Endometrium (tissue), 2 donors: ENCODE results near the gene CTIF.

Source experiments
- FAIRE-seq: peaks from 2 replicates; lab custom pipeline; 2012; peaks lifted over from hg19 to GRCh38; lab: Jason Lieb, UNC
- donor health status: control.
- donor health status: control.

Gene CTIF

DNA sequence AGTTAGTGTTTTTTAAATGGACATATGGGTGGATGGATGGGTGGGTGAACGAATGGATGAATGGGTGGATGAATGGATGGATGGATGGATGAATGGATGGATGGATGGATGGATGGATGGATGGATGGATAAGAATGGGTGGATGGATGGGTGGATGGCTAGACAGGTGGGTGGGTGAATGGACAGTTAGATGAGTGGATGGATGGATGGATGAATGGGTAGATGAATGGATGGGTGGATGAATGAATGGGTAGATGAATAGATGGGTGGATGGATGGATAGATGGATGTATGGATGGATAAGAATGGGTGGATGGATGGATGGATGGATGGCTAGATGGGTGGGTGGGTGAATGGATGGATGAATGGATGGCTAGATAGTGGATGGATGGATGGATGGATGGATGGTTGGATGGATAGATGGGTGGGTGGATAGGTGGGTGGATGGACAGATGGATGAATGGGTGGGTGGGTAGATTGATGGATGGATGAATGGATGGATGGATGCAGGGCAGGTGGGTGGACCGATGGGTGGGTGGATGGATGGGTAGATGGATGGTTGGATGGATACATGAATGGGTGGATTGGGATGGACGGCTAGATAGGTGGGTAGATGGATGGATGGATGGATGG is 64.0 kb downstream of the CTIF start:
- no peak for FAIRE-seq

DNA sequence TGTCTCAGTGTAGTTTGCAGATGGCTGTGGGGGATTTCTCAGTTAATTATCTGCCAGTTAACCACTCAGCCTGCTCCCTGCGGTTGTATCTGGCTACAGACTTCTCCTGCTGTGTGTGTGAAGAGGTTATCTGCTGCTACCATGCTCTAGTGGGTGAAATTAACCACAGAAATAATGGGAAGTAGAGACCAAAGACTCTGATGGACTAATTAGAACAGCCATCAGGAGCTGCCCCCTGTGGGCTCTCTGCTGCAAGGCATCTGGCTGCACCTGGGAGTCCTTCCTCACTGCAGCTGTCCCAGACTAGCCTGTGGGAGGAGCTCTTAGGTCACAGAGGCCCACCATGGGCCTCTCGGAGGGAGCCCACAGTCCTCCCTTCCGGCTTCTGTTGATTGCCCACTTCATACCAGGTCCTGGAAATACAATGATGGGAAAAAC is 66.6 kb downstream of the CTIF start:
- no peak for FAIRE-seq

DNA sequence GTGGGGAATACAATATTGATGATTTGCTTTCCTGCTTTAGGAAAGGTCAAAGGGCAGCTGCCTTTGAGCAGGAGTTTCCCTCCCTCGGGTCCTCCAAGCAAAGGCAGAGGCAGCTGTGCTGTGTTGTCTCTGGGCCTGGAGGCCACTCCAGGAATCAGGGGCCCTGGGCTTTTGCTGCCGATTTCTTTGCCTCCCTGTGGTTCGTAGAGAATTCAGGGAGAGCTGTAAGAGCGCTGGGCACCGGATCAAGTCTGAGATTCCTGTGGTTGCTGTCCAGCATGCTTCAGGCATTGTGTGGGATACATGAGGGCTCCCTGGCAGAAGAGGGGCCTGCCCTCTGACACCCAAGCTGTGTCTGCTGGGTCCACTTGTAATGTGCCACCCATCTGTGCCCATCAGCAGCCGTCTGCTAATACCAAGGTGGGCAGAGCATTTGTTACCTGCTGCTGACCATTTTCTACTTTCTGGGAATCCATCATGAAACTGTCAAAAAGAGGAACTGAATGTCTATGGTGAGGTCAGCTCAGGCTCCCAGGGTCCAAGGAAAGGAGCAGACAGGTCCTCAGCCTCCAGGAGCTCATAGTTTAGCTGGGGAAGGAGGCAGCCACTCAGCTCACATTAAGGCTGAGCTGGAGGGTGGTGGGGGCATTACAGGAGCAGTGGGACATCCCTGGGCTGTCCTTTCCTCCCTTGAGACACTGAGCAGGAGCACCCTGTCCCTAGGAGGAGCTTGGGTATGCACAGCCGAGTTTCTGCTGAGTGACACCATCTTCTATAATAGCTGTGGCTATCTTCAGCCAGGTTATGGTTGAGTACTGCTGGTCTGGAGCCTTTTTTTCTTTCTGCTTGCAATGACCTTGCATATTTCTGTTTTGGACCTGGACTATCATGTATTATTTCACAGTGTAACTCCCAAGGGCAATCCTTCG is 68.5 kb downstream of the CTIF start:
- no peak for FAIRE-seq

DNA sequence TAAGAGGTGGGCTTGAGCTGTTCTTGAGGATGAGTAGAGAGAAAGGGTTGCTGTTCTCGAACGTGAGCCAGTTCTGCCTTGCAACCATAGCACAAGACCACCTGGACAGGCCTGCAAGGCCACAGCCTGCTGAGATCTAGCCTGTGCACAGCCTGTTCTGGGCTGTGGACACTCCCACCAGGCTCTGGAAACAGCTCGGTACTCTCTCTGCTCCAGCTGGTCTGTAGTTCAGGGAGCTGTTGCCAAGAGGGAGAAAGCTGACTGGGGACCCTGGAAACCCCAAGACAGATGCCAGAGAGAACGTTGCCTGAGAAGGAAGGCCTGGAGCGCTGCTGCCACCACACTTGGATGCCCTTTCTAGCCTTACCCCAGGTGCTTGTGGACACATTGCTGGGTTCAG is 69.8 kb downstream of the CTIF start:
- no peak for FAIRE-seq

DNA sequence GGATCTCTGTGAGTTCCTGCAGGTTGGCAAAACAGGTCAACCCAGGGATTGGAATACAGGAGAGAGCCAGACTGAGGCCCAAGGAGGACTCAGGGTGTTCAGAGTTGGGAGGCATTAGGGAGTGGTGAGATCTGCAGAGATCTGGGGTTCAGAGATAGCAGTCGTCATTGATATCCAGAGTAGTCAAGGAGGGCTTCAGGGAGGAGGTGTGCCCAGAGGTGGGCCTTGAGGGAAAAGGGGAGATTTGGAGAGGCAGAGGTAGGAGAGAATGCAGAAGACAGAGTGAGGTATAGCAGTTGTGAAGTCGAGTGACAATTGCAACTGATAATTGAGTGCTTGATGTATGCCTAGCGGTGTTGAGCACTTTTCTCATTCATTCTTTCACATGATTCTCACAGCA is 70.3 kb downstream of the CTIF start:
- no peak for FAIRE-seq

DNA sequence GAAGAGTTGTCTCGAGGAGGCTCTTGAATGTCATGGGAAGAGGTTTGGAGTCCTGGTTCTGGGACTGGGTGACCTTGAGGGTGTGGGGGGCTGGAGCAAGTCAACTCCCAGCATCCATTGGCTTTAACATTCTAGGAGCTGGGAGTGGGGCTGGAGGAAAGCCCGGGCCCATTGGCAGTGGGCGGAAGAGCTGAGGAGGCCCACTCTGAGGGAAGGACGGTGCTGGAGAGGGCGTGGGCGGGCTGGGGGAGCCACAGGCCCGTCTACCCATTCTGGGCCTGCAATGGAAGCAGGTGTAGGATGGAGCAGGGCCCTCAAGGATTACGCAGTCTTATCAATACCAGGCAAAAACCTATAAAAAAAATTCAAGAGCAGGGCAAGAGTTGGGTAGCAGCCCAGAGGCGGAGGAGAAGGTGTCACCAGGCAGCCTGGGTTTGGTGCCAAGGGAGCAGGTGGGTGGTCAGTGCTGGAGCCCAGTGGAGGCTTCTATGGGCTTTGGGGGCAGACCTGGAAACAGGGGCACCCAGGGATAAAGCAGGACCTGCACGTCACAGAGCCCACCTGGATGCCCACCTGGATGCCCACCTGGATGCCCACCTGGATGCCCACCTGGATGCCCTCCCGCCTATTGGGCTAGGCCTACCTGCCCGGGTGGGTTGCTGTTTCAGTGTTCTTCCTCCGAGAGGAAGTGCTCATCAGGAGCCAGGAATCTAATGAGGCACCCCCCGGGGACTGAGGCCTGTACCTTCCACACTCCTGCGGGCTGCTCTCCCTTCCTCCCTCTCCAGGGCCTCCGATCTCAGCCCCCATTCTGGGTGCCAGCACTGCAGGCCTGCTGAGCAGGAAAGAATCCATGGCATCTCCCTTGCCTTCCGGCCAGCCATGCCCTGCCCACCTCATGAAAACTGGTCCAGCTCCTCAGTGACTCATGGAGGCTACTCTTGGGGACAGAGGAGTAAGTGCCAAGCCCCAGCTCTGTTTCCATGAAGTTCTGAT is 71.3 kb downstream of the CTIF start:
- no peak for FAIRE-seq

DNA sequence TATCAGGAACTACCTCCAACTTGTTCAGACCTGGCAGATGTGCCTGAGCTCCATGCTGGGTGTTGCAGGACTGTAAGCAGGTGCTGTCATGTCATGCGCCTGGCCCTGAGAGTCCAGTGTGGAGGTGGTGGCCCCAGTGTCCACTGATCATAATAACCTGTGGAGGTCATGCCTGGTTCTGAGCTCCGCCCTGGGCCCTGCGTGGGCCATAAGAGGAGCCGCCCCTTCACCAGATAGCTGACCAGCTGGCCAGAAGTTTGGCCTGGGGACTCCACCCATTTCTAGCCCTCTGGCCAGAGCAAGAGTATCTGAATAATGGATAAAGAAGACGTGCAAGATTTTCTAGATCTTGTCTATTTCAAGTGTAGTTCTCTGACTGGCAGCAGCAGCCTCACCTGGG is 72.4 kb downstream of the CTIF start:
- no peak for FAIRE-seq

DNA sequence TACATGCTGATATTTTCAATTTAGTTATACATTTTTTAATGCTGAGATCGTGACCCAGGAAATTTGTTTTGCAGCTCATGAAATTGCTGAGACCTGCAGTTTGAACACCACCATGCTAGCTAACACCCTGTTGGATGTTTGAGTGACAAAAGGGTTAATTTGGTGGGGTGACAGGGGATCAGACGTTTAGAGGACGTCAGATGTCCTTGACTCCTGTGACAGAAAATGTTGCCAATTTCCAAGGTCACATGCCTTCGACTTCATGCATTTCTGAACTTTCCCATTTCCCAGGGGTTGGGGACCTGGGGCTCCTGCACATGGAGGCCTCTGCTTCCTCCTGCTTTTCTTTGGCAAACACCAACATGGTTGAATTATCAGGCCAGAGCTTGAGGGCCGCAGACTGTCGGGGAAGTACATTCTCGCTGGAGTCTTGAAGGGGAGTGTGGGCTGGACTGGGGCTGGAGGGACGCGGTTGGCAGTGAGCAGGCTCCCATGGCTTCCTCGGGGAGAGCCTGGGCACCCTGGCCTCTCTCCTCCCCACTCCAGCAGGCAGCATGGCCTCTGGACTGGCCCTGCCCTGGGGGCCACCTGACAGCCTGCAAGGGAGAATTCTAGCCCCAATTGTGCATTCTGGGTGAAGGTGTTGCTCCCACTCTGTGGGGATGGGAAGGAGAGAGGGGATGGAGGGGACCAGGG is 73.1 kb downstream of the CTIF start:
- FAIRE-seq = no peak

DNA sequence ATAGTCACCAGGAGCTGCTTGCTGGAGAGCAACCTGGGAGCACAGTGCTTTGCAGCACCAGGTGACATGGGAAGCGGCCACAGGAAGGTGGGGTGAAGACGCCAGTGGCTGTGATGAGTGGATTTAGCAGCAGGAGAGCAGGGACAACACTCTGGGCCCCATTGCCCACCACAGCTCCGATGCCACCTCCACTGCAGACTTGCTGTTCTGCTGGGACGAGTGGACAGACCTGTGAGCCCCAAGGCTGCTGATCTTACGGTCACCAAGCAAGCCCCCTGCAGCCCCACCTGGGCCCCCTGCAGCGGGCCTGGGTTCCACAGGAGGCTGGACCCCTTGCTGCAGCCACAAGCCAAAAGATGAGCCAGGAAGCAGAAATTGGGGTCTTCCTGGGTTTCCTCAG is 73.7 kb downstream of the CTIF start:
- FAIRE-seq = no peak

DNA sequence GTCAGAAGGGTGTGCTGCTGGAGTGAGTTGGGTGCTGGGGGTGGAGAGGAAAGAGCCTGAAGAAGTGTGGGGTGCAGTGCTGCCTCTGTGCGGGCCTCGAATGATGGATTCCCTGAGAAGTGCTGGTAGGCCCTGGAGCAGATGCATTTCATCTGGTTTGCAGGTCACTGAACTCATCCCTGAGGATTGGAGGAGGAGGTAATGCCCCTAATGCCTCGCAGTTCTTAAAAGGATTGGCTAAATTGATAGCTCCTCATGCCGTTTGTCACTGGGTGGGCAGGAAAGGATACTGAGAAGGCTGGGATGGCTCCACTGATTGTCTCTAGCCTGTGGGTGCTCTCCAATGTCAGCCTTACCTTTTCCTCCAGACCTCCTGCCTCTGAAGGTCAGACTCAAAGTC is 74.1 kb downstream of the CTIF start:
- no peak for FAIRE-seq

DNA sequence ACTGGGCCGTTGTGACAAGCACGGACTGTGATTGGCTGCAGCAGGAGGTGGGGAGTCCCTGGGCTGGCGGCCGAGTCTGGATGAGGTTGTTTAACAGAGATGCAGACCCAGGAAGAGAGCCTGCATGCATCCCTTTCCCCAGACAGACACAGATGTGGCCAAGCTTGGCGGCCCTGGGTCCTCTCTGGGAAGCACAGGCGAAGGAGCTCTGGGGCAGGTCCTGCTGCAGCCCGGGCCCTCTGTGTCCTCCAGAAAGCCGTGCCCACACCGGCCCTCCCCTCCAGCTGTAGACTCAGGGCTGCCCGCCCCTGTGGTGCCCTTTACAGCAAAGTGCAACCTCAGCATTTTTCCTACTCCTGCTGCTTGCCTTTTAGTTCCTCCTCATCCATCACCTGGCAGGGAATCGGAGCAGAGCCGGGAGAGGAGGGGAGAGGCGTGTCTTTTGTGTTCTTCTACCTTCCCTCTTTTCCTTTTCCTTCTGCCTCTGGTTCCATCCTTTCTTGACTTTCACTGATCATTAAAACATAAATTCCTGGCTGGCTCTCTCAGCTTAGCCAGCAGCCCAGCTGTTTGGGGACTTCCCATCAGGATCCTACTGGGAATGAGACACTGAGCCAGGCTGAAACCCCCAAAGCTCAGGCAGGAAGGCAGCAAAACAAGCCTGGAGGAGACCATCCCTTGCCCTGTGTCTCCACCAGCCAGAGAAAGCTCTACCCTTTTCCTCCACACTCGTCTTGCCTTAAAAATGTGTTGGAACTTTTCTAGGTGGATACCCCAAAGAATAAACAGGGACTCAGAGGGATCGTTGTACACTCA is 75.0 kb downstream of the CTIF start:
- FAIRE-seq = no peak

DNA sequence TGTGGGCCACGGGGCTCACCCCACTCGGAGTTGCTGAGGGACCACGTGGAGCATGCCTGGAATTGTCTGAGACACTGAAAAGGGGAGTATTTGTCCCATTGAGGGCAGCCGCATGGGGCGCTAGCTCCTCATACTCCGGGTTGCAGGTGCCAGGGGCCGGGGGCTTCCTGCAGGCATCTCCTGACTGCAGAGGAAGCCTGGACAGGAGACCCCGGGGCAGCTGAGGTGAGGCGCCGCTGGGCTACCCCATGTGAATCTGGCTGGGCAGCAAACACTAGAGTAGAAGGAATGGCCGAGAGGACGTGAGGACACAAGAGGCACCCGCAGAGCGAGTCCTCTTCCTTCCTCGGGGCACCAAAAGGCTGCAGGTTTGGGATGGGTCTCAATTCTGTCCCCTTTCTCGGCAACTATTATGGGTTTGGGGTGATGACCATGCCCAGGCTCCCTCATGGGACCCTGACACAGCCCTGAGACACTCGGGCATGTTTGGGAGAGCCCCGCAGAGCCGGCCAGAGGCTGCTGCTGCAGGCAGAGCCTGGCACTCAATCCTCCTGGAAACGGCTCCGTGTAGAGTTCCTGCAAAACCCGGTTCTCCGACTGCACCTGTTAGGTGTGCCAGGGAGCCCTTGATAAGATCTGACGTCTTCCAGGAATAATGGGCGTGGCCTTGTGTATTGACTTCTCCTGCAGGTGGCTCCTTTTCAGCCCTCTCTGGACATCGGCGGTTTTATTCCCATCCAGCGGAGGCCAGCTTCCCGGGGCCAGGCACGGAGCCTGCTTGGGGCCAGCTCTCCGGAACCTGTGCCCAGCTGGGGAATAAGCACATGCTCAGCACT is 77.0 kb downstream of the CTIF start:
- no peak for FAIRE-seq

DNA sequence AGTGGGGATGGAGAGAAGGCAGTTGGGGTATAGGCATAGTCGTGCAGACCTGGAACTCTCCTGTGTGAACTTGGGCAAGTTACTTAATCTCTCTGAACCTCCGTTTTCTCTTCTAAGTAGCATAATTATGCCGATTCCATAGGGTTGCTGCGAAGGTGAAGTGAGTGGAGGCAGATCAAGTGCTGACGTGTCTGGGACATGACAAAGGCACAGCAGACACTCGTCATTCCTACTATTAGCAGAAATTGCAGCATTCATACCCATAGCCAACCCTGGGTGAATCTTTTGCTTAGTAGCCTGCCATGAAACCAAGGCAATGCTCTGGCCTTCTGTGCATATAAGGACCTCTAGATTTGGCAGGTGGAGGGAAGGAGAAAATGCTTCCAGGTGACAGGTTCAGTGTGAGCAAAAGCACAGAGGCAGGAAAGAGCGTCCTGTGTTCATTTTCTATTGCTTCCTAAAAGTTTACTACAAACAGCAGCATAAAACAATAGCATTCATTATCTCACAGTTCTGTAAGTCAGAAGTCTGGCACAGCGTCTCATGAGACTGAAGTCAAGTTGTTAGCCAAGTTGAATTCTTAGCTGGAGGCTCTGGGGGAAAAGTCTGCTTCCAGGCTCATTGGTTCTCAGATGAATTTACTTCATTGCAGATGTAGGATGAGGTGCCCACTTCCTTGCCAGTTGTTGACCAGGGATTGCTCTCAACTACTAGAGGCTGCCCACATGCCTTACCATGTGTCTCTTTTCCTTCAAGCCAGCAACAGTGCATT is 77.8 kb downstream of the CTIF start:
- no peak for FAIRE-seq

DNA sequence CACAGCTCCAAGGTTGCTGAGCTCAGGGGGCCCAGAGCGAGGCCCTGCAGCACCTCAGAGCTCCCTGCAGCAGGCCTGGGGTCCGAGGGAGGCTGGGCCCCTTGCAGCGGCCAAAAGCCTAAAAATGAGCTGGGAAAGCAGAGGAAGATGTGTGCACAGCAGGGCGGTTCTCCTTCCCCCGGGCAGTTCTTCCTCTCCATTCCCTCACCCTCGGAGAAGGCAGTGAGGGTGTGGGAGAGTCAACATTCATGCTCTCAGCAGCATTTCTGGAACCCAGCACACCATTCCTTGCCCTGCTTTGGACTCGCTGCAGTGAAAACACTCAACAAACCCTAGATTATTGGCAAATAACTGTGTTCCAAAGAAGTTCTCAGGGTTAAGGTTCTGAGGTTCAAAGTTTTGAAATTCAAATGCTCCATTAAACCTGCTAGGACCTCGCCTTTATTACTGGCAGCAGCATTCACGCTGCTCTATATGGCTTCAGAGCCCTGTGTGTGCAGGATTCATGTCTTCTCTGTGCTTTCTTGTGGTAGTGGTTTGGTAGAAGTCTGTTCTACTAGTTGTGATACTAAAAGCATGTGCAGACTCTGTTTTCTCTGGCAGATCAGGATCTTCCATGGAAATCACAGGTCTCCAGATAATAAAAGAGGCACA is 79.1 kb downstream of the CTIF start:
- FAIRE-seq = no peak

DNA sequence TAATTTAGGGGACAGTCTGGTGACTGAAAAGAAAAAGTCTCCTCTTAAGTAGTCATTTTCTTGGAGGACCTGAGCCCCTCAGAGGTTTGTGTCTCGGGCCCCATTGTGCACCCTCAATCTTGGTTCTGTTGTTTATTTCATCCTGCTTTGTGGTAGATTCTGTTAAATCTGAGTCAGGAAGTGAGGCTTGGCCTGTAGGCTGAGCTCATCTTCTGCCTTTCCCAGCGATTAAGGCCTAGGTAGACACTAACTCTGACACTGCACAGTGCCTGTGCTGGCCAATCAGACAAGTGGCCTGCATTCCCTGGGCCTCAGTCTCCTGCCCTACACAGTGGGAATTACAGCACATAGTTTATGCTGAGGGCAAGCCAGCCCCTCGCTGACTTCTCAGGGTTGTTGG is 80.2 kb downstream of the CTIF start:
- FAIRE-seq = no peak

DNA sequence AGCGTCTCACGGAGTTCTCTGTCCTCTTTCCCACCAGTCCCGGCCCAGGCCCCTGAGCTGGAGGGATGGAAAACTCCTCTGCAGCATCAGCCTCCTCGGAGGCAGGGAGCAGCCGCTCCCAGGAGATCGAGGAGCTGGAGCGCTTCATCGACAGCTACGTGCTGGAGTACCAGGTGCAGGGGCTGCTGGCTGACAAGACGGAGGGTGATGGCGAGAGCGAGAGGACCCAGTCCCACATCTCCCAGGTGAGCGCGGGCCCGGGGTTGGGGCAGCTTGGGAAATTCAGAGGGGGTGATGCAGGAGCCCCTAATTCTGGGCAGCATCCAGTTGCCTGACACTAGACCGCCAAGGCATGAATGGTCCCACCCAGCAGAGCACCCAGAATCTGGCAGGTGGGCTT is 80.7 kb downstream of the CTIF start:
- FAIRE-seq = no peak

DNA sequence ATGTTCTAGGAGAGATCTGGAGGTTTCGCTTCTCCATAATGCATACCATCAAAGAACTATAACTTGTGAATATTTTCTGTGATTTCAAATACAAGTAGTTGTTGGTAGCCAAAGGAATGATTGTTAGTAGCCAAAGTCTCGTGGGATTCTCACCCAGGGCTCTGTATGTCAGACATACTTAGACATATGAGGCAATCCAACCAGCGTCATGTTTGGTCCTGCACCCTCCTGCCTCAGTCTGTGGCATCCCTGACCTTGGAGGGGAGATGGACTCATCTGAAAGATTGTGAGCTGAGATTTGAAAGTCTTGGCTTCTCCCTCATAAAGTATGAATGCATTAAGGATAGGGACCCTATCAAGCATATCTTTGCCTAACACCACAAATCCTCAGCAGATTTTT is 81.2 kb downstream of the CTIF start:
- FAIRE-seq = no peak

DNA sequence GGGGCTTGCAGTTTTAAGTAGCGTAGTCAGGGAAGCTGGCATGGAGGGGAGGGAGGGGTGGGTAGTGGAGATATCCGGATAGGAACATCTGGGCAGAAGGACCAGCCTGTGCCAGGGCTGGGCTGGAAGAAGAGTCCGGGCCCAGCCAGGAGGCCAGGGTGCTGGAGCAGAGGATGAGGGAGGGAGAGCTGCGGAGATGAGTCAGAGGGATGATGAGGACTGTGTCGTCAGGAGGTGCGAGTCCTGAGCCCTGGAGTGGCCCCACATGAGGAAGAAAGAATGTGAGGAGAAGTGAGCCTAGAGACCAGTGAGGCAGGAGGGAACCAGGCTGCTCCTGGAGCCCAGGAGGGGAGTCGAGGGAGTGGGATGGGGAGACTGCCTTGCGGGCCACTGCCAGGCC is 82.4 kb downstream of the CTIF start:
- FAIRE-seq = no peak
